ENCODE results near the gene AKAP12.

Gene AKAP12

DNA sequence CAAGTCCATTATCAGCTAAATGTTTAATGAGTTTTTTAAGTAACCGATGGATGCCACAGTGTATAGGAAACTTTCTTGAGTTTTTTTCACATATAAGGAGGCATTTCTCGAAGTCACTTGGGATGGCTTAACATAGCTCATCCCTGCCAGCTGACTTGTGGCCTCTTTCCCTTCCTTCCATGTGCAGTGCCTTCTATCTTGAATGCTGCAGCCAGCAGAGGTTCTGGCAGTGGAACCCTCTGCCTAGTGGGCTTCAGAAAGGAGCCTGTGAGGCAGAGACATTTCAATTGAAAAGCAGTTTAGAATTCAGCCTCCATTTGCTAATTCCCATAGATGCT is 51.9 kb downstream of the AKAP12 start:
- DNase-seq = no peak
- H3K27me3 ChIP-seq (ENCODE audit: insufficient read depth, low read depth, severe bottlenecking) = no peaks in the 10 kb centered on the region
- no peak overlapping the region for H3K4me3 ChIP-seq (ENCODE audit: low read depth, low read length)
- TF ChIP-seq, protein P1, sequence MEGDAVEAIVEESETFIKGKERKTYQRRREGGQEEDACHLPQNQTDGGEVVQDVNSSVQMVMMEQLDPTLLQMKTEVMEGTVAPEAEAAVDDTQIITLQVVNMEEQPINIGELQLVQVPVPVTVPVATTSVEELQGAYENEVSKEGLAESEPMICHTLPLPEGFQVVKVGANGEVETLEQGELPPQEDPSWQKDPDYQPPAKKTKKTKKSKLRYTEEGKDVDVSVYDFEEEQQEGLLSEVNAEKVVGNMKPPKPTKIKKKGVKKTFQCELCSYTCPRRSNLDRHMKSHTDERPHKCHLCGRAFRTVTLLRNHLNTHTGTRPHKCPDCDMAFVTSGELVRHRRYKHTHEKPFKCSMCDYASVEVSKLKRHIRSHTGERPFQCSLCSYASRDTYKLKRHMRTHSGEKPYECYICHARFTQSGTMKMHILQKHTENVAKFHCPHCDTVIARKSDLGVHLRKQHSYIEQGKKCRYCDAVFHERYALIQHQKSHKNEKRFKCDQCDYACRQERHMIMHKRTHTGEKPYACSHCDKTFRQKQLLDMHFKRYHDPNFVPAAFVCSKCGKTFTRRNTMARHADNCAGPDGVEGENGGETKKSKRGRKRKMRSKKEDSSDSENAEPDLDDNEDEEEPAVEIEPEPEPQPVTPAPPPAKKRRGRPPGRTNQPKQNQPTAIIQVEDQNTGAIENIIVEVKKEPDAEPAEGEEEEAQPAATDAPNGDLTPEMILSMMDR (IDR thresholded peaks at IDR 0.05; ENCODE audit: low read depth, low read length) = no peak
- no peaks in the 10 kb centered on the region for H3K9me3 ChIP-seq (ENCODE audit: severe bottlenecking)
- H3K27ac ChIP-seq = no peak overlapping the region
- no peaks in the 10 kb centered on the region for H3K36me3 ChIP-seq

DNA sequence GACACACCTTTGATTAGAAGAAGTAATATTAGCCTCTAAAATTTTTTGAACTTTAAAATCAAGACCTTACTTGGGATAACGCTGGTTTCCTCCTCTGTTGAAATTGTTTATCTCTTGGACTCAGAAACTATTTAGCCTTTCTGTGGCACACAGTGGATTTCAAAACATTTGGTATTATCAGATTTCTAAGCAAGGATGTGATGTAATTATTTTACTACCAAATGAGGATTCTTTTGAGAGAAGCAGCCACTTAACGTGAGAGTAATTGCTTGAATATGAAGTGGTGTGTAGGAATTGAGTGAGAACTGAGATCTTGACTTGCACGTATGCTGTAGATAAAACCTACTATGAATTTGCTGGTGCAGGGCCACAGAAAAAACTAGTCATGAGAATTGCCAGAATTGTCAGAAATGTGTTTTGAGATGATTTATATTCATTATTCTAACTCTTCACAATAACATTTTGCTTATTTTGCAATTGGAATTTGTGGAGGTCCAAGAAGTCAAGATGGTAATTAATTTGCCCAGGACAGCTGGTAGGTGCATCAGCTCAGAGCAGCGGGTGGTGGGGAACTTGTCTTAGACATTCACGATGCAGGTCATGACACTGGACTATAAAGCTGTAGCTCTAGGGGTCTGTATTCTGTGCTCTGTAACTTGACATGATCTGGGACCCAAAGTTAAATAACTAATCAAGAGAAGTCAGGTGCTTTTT is 53.4 kb downstream of the AKAP12 start:
- Histone ChIP-seq H3K4me3 (ENCODE audit: low read depth, low read length) (no peak overlapping the region), H3K27me3 (ENCODE audit: insufficient read depth, low read depth, severe bottlenecking) (no peaks in the 10 kb centered on the region), H3K36me3 (no peaks in the 10 kb centered on the region), H3K27ac (no peak overlapping the region), H3K9me3 (ENCODE audit: severe bottlenecking) (no peaks in the 10 kb centered on the region)
- DNase-seq = no peak
- TF ChIP-seq, protein P1 (IDR thresholded peaks at IDR 0.05; ENCODE audit: low read depth, low read length) = no peak

DNA sequence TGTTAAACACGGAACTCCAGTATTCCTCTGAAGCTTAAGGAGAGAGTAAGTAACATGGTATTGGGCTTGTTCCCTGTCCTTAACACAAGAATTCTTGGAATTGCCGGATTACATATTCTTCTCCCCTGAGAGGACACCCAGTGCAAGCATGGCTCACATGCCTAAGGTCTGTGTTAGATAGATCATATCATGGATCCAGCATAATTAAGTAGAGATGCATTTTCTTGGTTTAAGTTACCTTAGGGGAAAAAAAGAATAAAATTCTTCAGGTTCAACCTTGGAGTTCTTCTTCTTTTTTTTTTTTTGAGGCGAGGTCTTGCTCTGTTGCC is 53.9 kb downstream of the AKAP12 start:
- DNase-seq = no peak

DNA sequence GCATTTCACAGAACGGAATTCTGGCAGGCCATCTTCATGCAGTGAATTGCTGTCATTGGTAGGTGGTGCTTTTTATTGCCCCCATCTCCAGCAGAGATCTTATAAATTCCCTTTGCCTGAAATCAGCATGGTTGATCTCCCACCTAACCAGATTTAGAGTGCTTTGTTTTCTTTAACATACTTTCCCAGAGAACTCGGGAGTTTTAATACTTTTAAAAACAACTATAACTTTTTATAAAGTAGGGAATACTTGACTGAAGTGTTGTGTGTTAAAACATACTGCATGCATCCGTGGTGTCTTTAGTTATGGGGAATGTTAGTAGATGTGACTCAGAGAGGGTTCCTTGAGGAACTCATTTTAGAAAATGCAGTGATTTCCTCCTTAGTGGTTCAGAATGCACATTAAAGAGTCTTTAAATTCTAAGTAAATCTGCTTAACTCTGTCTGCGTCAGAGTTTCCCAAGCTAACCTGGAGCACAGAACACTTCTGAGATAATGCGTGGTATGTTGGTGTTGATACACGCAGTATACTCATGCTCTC is 54.9 kb downstream of the AKAP12 start:
- H3K27ac ChIP-seq = no peak overlapping the region
- no peaks in the 10 kb centered on the region for H3K36me3 ChIP-seq
- no peaks in the 10 kb centered on the region for H3K9me3 ChIP-seq (ENCODE audit: severe bottlenecking)
- TF ChIP-seq, protein P1 (IDR thresholded peaks at IDR 0.05; ENCODE audit: low read depth, low read length) = no peak
- no peak overlapping the region for H3K4me3 ChIP-seq (ENCODE audit: low read depth, low read length)
- H3K27me3 ChIP-seq (ENCODE audit: insufficient read depth, low read depth, severe bottlenecking) = no peaks in the 10 kb centered on the region
- no peak for DNase-seq

More for the DNA sequence above, 53.9 kb downstream of the AKAP12 start:
- Histone ChIP-seq H3K36me3 (no peaks in the 10 kb centered on the region), H3K9me3 (ENCODE audit: severe bottlenecking) (no peaks in the 10 kb centered on the region), H3K4me3 (ENCODE audit: low read depth, low read length) (no peak overlapping the region), H3K27me3 (ENCODE audit: insufficient read depth, low read depth, severe bottlenecking) (no peaks in the 10 kb centered on the region), H3K27ac (no peak overlapping the region)
- TF ChIP-seq, protein P1 (IDR thresholded peaks at IDR 0.05; ENCODE audit: low read depth, low read length) = no peak

DNA sequence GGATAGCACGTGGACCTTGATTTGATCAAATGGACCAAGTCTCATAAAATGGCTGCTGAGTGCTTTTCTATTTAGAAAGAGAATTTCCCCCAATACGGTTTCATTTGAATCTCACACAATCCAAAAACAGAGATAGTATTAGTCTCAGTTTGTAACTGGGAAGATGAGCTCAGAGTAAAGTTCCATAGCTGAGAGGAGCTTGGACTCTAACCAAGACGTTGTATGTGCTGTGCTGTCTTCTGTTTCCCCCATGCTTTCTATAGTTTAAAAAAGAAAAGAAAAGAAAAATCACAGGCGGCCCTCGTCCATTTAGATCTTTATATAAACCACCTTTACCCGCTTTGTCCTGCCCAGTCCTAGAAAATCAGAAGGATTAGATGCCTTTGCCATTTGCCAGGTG is 58.1 kb downstream of the AKAP12 start:
- Histone ChIP-seq H3K36me3 (no peaks in the 10 kb centered on the region), H3K4me3 (ENCODE audit: low read depth, low read length) (no peak overlapping the region), H3K9me3 (ENCODE audit: severe bottlenecking) (no peaks in the 10 kb centered on the region), H3K27ac (no peak overlapping the region), H3K27me3 (ENCODE audit: insufficient read depth, low read depth, severe bottlenecking) (no peaks in the 10 kb centered on the region)
- TF ChIP-seq, protein P1 (IDR thresholded peaks at IDR 0.05; ENCODE audit: low read depth, low read length) = no peak
- DNase-seq = no peak

DNA sequence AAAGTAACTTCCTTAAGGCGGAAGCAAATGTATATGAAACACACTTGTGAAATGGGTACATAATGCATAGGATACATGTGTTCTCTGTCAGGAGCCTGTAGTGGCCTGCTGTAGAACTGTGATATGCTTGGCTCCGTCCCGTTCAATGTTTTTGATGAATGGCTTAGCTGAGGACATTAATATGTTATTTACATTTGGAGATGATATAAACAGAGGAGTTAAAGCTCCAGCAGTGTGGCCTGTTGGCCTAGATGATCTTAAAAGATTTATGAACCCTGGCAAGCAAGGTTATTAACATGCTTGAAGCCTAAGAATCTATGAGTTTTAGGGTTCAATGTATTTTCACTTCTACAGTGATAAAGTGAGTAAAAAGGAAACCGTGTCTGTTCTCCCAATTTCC is 59.2 kb downstream of the AKAP12 start:
- H3K4me3 ChIP-seq (ENCODE audit: low read depth, low read length) = no peak overlapping the region
- H3K27ac ChIP-seq = no peak overlapping the region
- TF ChIP-seq, protein P1 (IDR thresholded peaks at IDR 0.05; ENCODE audit: low read depth, low read length) = no peak
- no peaks in the 10 kb centered on the region for H3K36me3 ChIP-seq
- H3K27me3 ChIP-seq (ENCODE audit: insufficient read depth, low read depth, severe bottlenecking) = no peaks in the 10 kb centered on the region
- DNase-seq = no peak
- no peaks in the 10 kb centered on the region for H3K9me3 ChIP-seq (ENCODE audit: severe bottlenecking)

Data from WERI-Rb-1 (cell line).